AG10803 (cell line): ENCODE data around the gene LTBP1.

Experiments
- DNase-seq: peaks from one replicate; pipeline ENCODE4 v3.0.0; 2010; ENCODE audit warnings: low read depth
- H3K4me3 ChIP-seq: 2 replicates; pipeline ENCODE4 v1.5.1; 2011; ENCODE audit warnings: mild to moderate bottlenecking, low read length, control low read depth
- TF ChIP-seq, protein P1 (sequence below): conservative IDR thresholded peaks from 2 replicates; pipeline ENCODE4 v1.5.1; 2011; ENCODE audit warnings: mild to moderate bottlenecking, low read length, control low read depth, inconsistent platforms

LTBP1 gene

DNA sequence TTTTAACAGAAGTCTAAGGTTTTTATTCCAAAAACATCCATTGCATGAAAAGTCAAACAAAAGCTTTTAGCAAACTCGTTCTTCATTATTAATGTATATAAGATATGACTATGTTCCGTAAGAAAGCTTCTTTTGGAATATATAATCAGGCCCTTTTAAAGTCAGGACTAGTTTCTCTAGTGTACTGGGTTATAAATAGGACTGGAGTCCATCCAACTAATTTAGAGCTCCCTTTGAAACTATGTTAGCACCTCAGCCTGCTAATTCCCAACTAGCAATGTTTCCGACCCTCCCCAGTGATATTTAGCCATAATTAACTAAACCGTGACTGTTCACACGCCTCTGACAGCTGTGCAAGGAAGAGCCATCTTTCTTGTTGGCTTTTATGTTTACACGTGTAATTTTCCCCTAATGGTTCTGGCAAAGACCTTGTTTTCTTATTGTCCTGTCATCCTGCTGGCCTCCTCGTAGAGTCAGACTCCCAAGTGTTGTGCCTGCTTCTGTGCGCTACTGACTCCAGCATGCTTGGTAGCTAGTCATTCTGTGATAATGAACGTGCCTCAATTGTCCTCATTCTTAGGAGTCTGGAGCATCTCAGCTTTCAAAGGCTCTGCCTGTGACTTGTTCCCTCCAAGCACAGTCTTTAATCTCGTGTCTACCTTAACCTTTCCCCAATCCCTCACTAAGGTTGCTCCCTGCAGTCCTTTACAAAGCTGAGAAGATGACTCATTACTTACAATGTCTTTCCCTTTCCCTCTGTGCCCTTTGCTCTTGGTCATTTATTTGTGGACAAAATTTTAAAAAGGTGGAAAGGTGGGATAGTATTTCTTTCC, 357.5 kb downstream of the LTBP1 start:
- DNase-seq = no peak
- TF ChIP-seq, protein P1, sequence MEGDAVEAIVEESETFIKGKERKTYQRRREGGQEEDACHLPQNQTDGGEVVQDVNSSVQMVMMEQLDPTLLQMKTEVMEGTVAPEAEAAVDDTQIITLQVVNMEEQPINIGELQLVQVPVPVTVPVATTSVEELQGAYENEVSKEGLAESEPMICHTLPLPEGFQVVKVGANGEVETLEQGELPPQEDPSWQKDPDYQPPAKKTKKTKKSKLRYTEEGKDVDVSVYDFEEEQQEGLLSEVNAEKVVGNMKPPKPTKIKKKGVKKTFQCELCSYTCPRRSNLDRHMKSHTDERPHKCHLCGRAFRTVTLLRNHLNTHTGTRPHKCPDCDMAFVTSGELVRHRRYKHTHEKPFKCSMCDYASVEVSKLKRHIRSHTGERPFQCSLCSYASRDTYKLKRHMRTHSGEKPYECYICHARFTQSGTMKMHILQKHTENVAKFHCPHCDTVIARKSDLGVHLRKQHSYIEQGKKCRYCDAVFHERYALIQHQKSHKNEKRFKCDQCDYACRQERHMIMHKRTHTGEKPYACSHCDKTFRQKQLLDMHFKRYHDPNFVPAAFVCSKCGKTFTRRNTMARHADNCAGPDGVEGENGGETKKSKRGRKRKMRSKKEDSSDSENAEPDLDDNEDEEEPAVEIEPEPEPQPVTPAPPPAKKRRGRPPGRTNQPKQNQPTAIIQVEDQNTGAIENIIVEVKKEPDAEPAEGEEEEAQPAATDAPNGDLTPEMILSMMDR = no peak
- no peak overlapping the region for H3K4me3 ChIP-seq

- no peak for DNase-seq
- H3K4me3 ChIP-seq = no peak overlapping the region
- TF ChIP-seq, protein P1 = no peak
Observed at GRCh38 chr2:33307659-33308270, 361.0 kb downstream of the LTBP1 start.

DNA sequence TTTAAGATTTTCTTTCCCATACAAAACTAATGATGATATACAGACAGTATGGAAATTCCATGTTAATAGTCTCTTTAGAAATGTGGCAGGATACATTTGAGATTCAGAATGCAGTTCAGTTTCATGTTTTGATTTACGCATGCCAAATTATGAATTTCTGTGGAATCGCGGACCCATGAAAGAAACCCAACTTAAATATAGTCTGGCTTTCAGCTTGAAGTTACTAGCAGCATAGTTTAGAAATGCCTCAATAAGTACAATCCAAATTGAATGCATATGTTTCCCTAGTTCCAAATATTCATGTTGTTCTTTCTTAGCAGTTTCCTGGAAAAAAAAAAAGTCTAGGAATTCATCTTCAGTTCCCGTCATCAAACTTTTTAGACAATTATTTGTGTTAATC, 365.6 kb downstream of the LTBP1 start:
- TF ChIP-seq, protein P1 = no peak
- H3K4me3 ChIP-seq = no peak overlapping the region
- peak; percentile 72 for DNase-seq

- TF ChIP-seq, protein P1 = no peak
- no peak overlapping the region for H3K4me3 ChIP-seq
- DNase-seq = no peak
Observed at GRCh38 chr2:33313039-33313438, 366.3 kb downstream of the LTBP1 start.

DNA sequence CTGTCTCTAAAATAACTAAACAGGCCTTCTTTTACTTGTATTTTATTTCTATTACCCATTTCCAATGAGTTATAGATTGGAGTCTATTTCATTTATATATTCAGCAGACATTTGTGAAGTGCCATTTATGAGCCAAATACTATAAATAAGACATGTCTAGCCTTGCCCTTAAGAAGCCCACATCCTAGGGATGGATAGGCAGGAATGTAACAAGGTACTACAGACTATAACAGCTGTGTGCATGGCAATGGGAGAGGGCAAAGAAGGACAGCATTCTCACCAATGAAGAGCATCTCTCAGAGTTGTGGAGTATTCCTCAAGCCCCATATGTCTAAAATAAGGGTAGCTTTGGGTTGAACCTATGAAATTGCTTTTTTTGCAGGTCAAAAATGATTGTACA, 367.8 kb downstream of the LTBP1 start:
- DNase-seq = no peak
- H3K4me3 ChIP-seq = no peak overlapping the region
- TF ChIP-seq, protein P1 = no peak

- no peak overlapping the region for H3K4me3 ChIP-seq
- peak; percentile 93 for DNase-seq
- TF ChIP-seq, protein P1 = no peak
Observed at GRCh38 chr2:33316328-33316727, 369.6 kb downstream of the LTBP1 start.

GRCh38 chr2:33317369-33318007, 370.7 kb downstream of the LTBP1 start:
- TF ChIP-seq, protein P1 = no peak
- peak; percentile 68 for DNase-seq
- no peak overlapping the region for H3K4me3 ChIP-seq
